Hematopoietic multipotent progenitor cell treated with erythropoietin and hydrocortisone succinate and interleukin-3 and kit ligand, for 17 days (in vitro differentiated cells): ENCODE data around the gene OR5F1.

Source experiments
- DNase-seq: peaks from one replicate; pipeline ENCODE4 v3.0.0-alpha.2; 2015; ENCODE audit warnings: low spot score

OR5F1 gene

GRCh38 chr11:55994525-55994924 lies at the start of gene OR5F1:
Gene OR5F1 (minus strand): TSS chr11:55994625. CDS start chr11:55994625, 0 bp downstream.
- DNase-seq, result no peak

GRCh38 chr11:56027354-56027753 lies 32.9 kb upstream of the OR5F1 start, which contains the start of gene OR5AS1:
Gene OR5AS1 (plus strand): TSS chr11:56027654. CDS start chr11:56030419, 2,765 bp downstream.
- DNase-seq, result no peak

DNA sequence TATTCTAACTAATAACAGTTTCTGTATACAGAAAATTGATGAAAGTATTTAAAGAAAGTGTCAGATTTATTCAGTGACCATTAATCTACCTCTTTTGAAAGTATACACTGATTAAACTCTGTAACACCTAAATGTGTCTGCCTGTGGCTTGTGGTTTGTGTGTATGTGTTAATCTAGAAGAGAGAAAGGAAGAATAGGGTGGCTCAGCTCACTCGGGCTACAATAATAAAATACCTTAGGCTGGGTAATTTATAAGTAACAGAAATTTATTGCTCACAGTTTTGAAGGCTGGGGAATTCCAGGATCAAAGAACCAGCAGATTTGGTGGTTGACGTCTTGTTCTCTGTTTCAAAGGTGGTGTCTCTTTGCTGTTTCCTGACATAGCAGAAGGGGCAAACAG lies 19.4 kb upstream of the OR5F1 start:
- DNase-seq, result no peak

DNA sequence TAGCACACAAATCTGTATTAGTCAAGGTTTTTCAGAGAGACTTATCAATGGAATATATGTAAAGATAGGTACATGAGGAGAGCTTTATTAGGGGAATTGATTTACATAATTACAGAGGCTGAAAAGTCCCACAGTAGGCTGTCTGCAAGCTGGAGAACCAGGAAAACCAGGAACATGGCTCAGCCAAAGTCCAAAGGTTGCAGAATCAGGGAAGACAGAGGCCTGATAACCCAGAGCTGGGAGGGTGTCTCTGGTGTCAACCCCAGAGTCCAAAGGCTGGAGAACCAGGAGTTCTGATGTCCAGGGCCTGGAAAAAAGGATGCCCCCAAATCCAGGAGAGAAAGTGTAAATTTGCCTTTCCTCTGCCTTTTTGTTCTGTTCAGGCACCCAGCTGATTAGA lies 16.3 kb upstream of the OR5F1 start:
- DNase-seq, result no peak

- no peak for DNase-seq
These were observed 23.5 kb downstream of the OR5F1 start for GRCh38 chr11:55970935-55971334.

- DNase-seq, result no peak
These were observed 24.6 kb downstream of the OR5F1 start, which contains the start of gene OR10AG1 for GRCh38 chr11:55969845-55970244. Gene OR10AG1 (minus strand): TSS chr11:55969945. CDS start chr11:55969907, 38 bp downstream.

- no peak for DNase-seq
These were observed 26.5 kb downstream of the OR5F1 start for GRCh38 chr11:55967914-55968313.

DNA sequence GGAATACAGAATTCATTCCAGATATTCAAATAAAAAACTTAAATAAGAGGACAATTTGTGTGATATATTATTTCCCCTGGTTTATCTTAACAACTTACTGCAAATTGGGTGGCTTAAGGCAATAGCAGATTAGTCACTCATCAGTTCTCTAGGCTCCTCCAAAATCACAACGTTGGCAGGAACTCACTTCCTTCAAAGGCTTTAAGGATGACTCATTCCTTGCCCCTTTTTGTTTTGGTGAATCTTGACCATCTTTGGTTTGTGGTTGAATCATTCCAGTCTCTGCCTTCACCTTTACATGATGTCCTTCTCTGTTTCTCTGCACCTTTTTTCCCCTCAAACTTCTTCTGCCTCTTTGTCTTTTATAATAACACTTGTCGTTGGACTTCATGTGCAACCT lies 28.0 kb downstream of the OR5F1 start:
- DNase-seq, result no peak

GRCh38 chr11:55956521-55956920 lies 37.9 kb downstream of the OR5F1 start:
- no peak for DNase-seq

DNA sequence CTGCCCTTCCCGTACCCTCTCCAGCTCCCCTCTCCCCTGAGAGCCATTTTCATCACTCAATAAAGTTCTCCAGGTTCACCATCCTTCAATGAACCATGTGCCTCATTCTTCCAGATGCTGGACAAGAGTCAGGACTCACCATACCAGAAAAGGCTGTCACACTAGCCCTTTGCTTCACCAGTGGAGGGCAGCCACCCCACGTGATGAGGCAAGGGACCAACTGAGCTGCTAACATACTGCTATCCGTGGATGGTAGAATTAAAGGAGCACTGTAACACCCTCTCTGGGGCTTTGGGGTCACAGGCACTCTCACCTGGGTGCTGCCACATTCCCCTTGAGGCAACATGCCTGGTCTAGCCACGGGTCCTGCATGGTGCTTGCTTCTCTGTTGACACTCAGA lies 45.1 kb downstream of the OR5F1 start:
- no peak for DNase-seq
